ENCODE data around the gene INSR.

The INSR gene

DNA sequence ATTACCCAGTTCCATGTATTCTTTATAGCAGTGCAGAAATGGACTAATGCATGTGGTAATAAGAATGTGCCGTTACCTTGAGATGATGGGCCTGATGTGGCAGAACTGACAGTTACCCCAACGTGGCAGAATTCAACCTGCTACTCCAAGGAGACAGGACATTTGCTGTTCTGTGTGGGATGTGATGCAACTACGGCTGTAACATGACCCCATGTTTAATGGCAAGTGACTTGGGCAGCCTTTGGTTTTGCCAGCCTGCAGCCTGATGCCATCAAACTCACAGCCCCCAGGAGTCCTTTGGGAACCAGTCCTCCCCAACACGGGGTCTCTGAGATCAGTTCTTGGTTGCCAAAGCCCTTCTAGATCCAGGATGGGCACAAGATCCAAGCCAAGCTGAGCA is 117.4 kb downstream of the INSR start:
- in situ Hi-C loops (cut with HindIII; ENCODE audit: low sequenced_read_pairs), result no loop called here
- TF ChIP-seq, protein P1, sequence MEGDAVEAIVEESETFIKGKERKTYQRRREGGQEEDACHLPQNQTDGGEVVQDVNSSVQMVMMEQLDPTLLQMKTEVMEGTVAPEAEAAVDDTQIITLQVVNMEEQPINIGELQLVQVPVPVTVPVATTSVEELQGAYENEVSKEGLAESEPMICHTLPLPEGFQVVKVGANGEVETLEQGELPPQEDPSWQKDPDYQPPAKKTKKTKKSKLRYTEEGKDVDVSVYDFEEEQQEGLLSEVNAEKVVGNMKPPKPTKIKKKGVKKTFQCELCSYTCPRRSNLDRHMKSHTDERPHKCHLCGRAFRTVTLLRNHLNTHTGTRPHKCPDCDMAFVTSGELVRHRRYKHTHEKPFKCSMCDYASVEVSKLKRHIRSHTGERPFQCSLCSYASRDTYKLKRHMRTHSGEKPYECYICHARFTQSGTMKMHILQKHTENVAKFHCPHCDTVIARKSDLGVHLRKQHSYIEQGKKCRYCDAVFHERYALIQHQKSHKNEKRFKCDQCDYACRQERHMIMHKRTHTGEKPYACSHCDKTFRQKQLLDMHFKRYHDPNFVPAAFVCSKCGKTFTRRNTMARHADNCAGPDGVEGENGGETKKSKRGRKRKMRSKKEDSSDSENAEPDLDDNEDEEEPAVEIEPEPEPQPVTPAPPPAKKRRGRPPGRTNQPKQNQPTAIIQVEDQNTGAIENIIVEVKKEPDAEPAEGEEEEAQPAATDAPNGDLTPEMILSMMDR (IDR thresholded peaks at IDR 0.05; ENCODE audit: low read depth, low read length), result no peak
- H3K4me3 ChIP-seq (ENCODE audit: low read depth, low read length), result no peak overlapping the region
- DNase-seq (ENCODE audit: low read depth, low spot score), result no peak

DNA sequence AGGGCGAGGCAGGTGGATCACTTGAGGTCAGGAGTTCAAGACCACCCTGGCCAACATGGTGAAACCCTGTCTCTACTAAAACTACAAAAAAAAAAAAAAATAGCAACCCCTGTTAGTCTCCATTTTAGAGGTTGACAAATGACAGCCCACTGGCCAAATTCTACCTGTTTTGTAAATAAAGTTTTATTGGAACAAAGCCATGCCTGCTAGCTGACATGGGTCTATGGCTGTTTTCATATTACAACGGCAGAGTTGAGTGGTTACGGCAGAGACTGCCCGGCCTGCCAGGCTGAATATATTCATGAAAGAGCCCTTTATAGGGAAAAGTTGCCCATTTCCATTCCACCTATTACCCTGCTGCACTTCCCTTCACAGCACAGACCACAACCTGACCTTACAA is 121.4 kb downstream of the INSR start:
- TF ChIP-seq, protein P1 (IDR thresholded peaks at IDR 0.05; ENCODE audit: low read depth, low read length), result no peak
- no peak for DNase-seq (ENCODE audit: low read depth, low spot score)
- in situ Hi-C loops (cut with HindIII; ENCODE audit: low sequenced_read_pairs), result no loop called here
- no peak overlapping the region for H3K4me3 ChIP-seq (ENCODE audit: low read depth, low read length)

DNA sequence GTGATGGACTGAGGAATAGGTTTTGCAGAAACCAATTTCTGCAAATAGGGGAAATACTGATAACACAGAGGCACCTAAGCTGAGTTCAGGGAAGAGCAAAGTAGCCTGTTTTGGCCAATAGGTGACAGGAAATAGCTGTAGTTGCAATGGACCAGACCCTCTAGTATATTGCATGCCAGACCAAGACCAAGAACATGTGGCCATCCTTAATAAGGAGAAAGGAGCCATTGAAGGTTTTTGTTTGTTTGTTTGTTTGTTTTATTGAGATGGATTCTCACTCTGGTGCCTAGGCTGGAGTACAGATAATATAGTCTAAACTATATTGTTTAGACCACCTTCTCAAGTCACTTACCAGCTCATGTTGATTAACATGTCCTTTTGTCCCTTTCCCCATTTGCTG is 123.2 kb downstream of the INSR start:
- no peak for DNase-seq (ENCODE audit: low read depth, low spot score)
- no peak overlapping the region for H3K4me3 ChIP-seq (ENCODE audit: low read depth, low read length)
- in situ Hi-C loops (cut with HindIII; ENCODE audit: low sequenced_read_pairs), result no loop called here
- TF ChIP-seq, protein P1 (IDR thresholded peaks at IDR 0.05; ENCODE audit: low read depth, low read length), result no peak

DNA sequence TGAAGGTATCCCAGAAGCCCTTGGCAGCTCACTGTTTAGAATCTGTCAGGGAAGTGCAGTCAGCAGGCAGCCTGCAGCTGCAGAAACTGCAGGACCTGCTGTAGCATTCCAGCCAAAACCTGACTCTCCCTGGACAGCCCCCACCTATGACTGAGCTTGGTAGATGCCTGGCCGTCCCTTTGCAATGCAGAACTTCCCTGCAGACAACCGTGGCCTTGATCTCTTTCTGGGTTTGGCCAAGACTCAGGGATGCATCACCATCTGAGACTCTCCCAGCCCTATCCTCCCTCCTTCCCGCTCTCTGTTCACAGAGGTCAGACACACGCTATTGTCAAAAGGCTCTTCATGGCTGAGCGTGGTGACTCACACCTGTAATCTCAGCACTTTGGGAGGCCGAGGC is 125.3 kb downstream of the INSR start:
- TF ChIP-seq, protein P1 (IDR thresholded peaks at IDR 0.05; ENCODE audit: low read depth, low read length), result no peak
- in situ Hi-C loops (cut with HindIII; ENCODE audit: low sequenced_read_pairs), result no loop called here
- no peak for DNase-seq (ENCODE audit: low read depth, low spot score)
- H3K4me3 ChIP-seq (ENCODE audit: low read depth, low read length), result no peak overlapping the region

DNA sequence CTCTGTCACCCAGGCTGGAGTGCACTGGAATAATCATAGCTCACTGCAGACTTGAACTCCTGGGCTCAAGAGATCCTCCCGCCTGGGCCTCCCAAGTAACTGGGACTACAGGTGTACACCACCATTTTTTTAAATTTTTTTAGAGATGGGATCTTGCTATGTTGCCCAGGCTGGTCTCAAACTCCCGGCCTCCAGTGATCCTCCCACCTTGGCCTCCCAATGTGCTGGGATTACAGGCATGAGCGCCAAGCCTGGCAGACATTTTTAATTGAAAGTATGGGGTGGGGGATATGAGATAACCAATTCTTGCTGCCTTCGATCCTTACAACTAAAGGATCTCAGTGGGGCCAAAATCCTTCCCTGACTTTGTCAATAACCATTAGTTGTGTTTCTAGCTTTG is 132.9 kb downstream of the INSR start:
- H3K4me3 ChIP-seq (ENCODE audit: low read depth, low read length), result no peak overlapping the region
- TF ChIP-seq, protein P1 (IDR thresholded peaks at IDR 0.05; ENCODE audit: low read depth, low read length), result no peak
- in situ Hi-C loops (cut with HindIII; ENCODE audit: low sequenced_read_pairs), result no loop called here
- no peak for DNase-seq (ENCODE audit: low read depth, low spot score)

DNA sequence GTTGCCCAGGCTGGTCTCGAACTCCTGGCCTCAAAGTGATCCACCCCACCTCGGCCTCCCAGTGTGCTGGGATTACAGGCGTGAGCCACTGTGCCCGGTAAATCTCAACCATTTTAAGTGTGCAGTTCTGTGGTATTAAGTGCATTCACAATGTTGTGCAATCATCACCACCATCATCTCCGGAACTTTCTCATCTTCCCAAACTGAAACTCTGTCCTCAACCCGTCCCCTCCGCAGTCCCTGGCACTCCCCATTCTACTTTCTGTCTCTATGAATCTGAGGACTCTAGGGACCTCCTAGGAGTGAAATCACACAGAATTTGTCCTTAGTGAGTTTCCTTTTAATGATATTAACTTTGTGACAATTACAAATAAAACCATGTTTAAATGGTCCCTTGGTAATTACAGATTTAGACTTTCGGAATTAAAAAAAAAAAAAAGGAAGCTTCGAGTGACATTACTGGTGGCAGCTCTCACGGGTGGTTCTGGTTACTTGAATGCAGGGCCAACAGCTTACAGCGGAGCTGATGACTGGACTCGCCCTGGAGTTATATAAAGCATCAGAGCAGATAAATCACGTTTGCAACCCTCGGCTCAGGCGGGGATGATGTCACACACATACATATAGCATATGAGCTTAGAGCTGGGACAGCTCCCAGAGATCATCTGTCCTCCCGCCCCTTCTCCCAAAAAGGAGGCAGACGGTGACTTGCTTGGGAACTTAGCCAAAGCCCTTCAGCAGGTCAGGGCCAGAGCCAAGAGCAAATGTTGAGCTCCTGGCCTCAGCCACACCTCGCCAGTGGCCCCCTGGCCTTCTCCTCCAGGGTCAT is 134.9 kb downstream of the INSR start:
- in situ Hi-C loops (cut with HindIII; ENCODE audit: low sequenced_read_pairs), result no loop called here
- TF ChIP-seq, protein P1 (IDR thresholded peaks at IDR 0.05; ENCODE audit: low read depth, low read length), result no peak
- peak; percentile 35 for DNase-seq (ENCODE audit: low read depth, low spot score)
- H3K4me3 ChIP-seq (ENCODE audit: low read depth, low read length), result no peak overlapping the region
